HepG2 (cell line): ENCODE measurements around the gene CHTF18. TPM values are rescaled to one million over a fixed set of nuclear protein-coding genes. Genes with fewer than 3 reads are reported as not detected.

Experiments
- CREB1 ChIP-seq, 2 experiments: fragments of 450-650 bp in 1 of 2; IDR thresholded peaks; 2 replicates each; pipeline ENCODE4 v1.6.1; 2016 to 2017; ENCODE audit warnings: control low read depth in 1 of 2, mild to moderate bottlenecking in 1 of 2, missing compliant biosample characterization in 1 of 2, missing genetic modification characterization in 1 of 2
- GATAD1 ChIP-seq: IDR thresholded peaks from 2 replicates; pipeline ENCODE4 v1.6.1; 2016; ENCODE audit warnings: missing genetic modification reagents, missing compliant biosample characterization
- HBP1 ChIP-seq: IDR thresholded peaks from 2 replicates; pipeline ENCODE4 v1.6.1; 2016; ENCODE audit warnings: low read depth, control low read depth
- HOXA7 ChIP-seq: sonication (generic); formaldehyde crosslinking; IDR thresholded peaks from 2 replicates; pipeline ENCODE4 v1.8.1; 2022; ENCODE audit warnings: mild to moderate bottlenecking, missing genetic modification reagents, moderate library complexity
- NFYB ChIP-seq: sonication (generic); formaldehyde crosslinking; IDR thresholded peaks from 2 replicates; pipeline ENCODE4 v1.4.0; 2020; ENCODE audit warnings: missing genetic modification reagents
- POLR2AphosphoS5 ChIP-seq: IDR thresholded peaks from 2 replicates; pipeline ENCODE4 v1.6.1; 2012; ENCODE audit warnings: low read depth, low read length
- POLR2G ChIP-seq: fragments of 200-400 bp; formaldehyde crosslinking; IDR thresholded peaks from 2 replicates; pipeline ENCODE4 v1.6.1; 2018; ENCODE audit warnings: mild to moderate bottlenecking, low read depth, low read length, moderate library complexity
- RBM22 ChIP-seq: fragments of 200-400 bp; formaldehyde crosslinking; optimal IDR thresholded peaks from 2 replicates; pipeline ENCODE3; 2017; ENCODE audit warnings: mild to moderate bottlenecking, low read length, moderate library complexity
- RNF2 ChIP-seq: fragments of 450-650 bp; conservative IDR thresholded peaks from 2 replicates; pipeline ENCODE4 v1.6.1; 2016; ENCODE audit warnings: low read depth
- SP140L ChIP-seq: sonication (generic); formaldehyde crosslinking; IDR thresholded peaks from 2 replicates; pipeline ENCODE4 v1.4.0; 2020; ENCODE audit warnings: missing genetic modification reagents, borderline replicate concordance
- SRSF1 ChIP-seq: fragments of 200-400 bp; formaldehyde crosslinking; optimal IDR thresholded peaks from 2 replicates; pipeline ENCODE3; 2017; ENCODE audit warnings: mild to moderate bottlenecking, low read depth, low read length, moderate library complexity
- SYNCRIP ChIP-seq: fragments of 200-400 bp; formaldehyde crosslinking; IDR thresholded peaks from 2 replicates; pipeline ENCODE4 v1.6.1; 2018; ENCODE audit warnings: mild to moderate bottlenecking, low read depth, low read length; ENCODE audit not compliant: insufficient read depth
- ZNF30 ChIP-seq: sonication (generic); formaldehyde crosslinking; IDR thresholded peaks from 2 replicates; pipeline ENCODE4 v1.5.0; 2020; ENCODE audit warnings: mild to moderate bottlenecking, missing genetic modification reagents
- ZNF333 ChIP-seq: sonication (generic); formaldehyde crosslinking; IDR thresholded peaks from 2 replicates; pipeline ENCODE4 v1.4.0; 2020; ENCODE audit warnings: mild to moderate bottlenecking, missing genetic modification reagents, borderline replicate concordance
- ZNF44 ChIP-seq: sonication (generic); formaldehyde crosslinking; IDR thresholded peaks from 2 replicates; pipeline ENCODE4 v1.5.1; 2020; ENCODE audit warnings: mild to moderate bottlenecking, missing genetic modification reagents
- ZNF777 ChIP-seq: sonication (generic); formaldehyde crosslinking; IDR thresholded peaks from 2 replicates; pipeline ENCODE4 v1.4.0; 2020; ENCODE audit warnings: missing genetic modification reagents
- polyA plus RNA-seq, 8 experiments: library from polyadenylated mRNA; depleted of rRNA in 3 of 8; stranded (reverse) in 7 of 8; unstranded in 1 of 8; fragments of >200 nt; fragmentation: Illumina TruSeq in 4 of 8; extraction: Trizol in 4 of 8; gene quantifications; 2 replicates each; pipeline versions ENCODE4 v1.2.1 to v1.2.3, GENCODE V29; 2011 to 2016; ENCODE audit warnings: low read depth in 4 of 8, missing spikeins in 1 of 8, mixed read lengths in 1 of 8; ENCODE audit not compliant: insufficient read depth in 1 of 8
- total RNA-seq, 5 experiments: library from RNA; depleted of rRNA; stranded (reverse); fragments of >200 nt; fragmentation: Illumina TruSeq; extraction: Trizol; gene quantifications; 2 replicates each; pipeline ENCODE4 v1.2.3, GENCODE V29; 2016; ENCODE audit warnings: low read depth in 1 of 5
- TF ChIP-seq, protein P1 (sequence below): IDR thresholded peaks from 2 replicates; pipeline ENCODE4 v1.6.1; 2016
- TF ChIP-seq, protein P2 (sequence below): sonication (generic); formaldehyde crosslinking; IDR thresholded peaks from 2 replicates; pipeline ENCODE4 v1.4.0; 2020; ENCODE audit warnings: mild to moderate bottlenecking, missing genetic modification reagents, borderline replicate concordance
- TF ChIP-seq, protein P3 (sequence below): sonication (generic); formaldehyde crosslinking; IDR thresholded peaks from 2 replicates; pipeline ENCODE4 v1.8.0; 2022; ENCODE audit warnings: low read depth, missing genetic modification reagents

The CHTF18 gene
- total and polyA plus RNA-seq, 2 of the 13 experiments (the other 11 are each of a cell fraction or from before 2014, with no cell fraction given) = 8.6 to 22.9 TPM

- TF ChIP-seq CREB1 (IDR thresholded peaks at IDR 0.05) = peak; percentile 10; the same call in 1 of the 2 replicates
- TF ChIP-seq CREB1 (CRISPR knock-in tag; IDR thresholded peaks at IDR 0.05) = no peak
- TF ChIP-seq HBP1 = peak; percentile 85; the same call in 1 of the 2 replicates
- peak; percentile 35; the same call in 1 of the 2 replicates for TF ChIP-seq POLR2AphosphoS5
- peak; percentile 37 for TF ChIP-seq SRSF1
- no peak for TF ChIP-seq ZNF44
- TF ChIP-seq, protein P1, sequence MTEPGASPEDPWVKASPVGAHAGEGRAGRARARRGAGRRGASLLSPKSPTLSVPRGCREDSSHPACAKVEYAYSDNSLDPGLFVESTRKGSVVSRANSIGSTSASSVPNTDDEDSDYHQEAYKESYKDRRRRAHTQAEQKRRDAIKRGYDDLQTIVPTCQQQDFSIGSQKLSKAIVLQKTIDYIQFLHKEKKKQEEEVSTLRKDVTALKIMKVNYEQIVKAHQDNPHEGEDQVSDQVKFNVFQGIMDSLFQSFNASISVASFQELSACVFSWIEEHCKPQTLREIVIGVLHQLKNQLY = no peak
- peak; percentile 70 for TF ChIP-seq NFYB (CRISPR knock-in tag)
- no peak for TF ChIP-seq SP140L (CRISPR knock-in tag)
- TF ChIP-seq RBM22 = peak; percentile 77
- 0 out of 2 replicates have a peak, but pooled peaks have one; percentile 50 for TF ChIP-seq RNF2
- TF ChIP-seq POLR2G = peak; percentile 63
- peak; percentile 92 for TF ChIP-seq ZNF777 (CRISPR knock-in tag)
- TF ChIP-seq ZNF333 (CRISPR knock-in tag) = no peak
- TF ChIP-seq, protein P2, sequence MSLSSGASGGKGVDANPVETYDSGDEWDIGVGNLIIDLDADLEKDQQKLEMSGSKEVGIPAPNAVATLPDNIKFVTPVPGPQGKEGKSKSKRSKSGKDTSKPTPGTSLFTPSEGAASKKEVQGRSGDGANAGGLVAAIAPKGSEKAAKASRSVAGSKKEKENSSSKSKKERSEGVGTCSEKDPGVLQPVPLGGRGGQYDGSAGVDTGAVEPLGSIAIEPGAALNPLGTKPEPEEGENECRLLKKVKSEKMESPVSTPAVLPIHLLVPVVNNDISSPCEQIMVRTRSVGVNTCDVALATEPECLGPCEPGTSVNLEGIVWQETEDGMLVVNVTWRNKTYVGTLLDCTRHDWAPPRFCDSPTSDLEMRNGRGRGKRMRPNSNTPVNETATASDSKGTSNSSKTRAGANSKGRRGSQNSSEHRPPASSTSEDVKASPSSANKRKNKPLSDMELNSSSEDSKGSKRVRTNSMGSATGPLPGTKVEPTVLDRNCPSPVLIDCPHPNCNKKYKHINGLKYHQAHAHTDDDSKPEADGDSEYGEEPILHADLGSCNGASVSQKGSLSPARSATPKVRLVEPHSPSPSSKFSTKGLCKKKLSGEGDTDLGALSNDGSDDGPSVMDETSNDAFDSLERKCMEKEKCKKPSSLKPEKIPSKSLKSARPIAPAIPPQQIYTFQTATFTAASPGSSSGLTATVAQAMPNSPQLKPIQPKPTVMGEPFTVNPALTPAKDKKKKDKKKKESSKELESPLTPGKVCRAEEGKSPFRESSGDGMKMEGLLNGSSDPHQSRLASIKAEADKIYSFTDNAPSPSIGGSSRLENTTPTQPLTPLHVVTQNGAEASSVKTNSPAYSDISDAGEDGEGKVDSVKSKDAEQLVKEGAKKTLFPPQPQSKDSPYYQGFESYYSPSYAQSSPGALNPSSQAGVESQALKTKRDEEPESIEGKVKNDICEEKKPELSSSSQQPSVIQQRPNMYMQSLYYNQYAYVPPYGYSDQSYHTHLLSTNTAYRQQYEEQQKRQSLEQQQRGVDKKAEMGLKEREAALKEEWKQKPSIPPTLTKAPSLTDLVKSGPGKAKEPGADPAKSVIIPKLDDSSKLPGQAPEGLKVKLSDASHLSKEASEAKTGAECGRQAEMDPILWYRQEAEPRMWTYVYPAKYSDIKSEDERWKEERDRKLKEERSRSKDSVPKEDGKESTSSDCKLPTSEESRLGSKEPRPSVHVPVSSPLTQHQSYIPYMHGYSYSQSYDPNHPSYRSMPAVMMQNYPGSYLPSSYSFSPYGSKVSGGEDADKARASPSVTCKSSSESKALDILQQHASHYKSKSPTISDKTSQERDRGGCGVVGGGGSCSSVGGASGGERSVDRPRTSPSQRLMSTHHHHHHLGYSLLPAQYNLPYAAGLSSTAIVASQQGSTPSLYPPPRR = no peak
- no peak for TF ChIP-seq SYNCRIP
- TF ChIP-seq GATAD1 (CRISPR knock-in tag) = peak; percentile 83
- TF ChIP-seq, protein P3, sequence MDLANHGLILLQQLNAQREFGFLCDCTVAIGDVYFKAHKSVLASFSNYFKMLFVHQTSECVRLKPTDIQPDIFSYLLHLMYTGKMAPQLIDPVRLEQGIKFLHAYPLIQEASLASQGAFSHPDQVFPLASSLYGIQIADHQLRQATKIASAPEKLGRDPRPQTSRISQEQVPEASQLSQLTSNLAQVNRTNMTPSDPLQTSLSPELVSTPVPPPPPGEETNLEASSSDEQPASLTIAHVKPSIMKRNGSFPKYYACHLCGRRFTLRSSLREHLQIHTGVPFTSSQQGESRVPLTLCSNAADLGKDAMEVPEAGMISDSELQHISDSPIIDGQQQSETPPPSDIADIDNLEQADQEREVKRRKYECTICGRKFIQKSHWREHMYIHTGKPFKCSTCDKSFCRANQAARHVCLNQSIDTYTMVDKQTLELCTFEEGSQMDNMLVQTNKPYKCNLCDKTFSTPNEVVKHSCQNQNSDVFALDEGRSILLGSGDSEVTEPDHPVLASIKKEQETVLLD (CRISPR knock-in tag) = 0 out of 2 replicates have a peak, but pooled peaks have one; percentile 13
- no peak for TF ChIP-seq ZNF30
- no peak for TF ChIP-seq HOXA7 (CRISPR knock-in tag)
Measured at GRCh38 chr16:788399-789126, at the start of gene CHTF18 (continued).
